HFFc6 (cell line): ENCODE results near the gene PLA2G4F. TPM values are rescaled to one million over a fixed set of nuclear protein-coding genes. Genes with fewer than 3 reads are reported as not detected.

Source experiments
- DNase-seq: peaks from one replicate; pipeline ENCODE4 v3.0.0-alpha.2; 2018
- H3K27ac Mint-ChIP-seq: 2 replicates; pipeline ENCODE4 v1.8.0; 2020; ENCODE audit warnings: mild to moderate bottlenecking, mixed read lengths
- H3K27me3 Mint-ChIP-seq: 2 replicates; pipeline ENCODE4 v1.8.0; 2021; ENCODE audit warnings: mild to moderate bottlenecking, moderate library complexity, mixed read lengths; ENCODE audit not compliant: insufficient read depth
- H3K36me3 Mint-ChIP-seq: 2 replicates; pipeline ENCODE4 v1.8.0; 2021; ENCODE audit warnings: low read depth, mixed read lengths
- H3K4me1 Mint-ChIP-seq: 2 replicates; pipeline ENCODE4 v1.8.0; 2020; ENCODE audit warnings: low read depth, mixed read lengths
- H3K4me3 Mint-ChIP-seq: 2 replicates; pipeline ENCODE4 v1.8.0; 2020; ENCODE audit warnings: mild to moderate bottlenecking, moderate library complexity, mixed read lengths
- H3K9me3 Mint-ChIP-seq: 2 replicates; pipeline ENCODE4 v1.8.0; 2020; ENCODE audit warnings: mild to moderate bottlenecking, mixed read lengths
- total RNA-seq, 6 experiments: library from RNA; stranded (reverse); fragmentation: NEBNext Ultra II Directional; extraction: Animal tissue kit (Norgen Biotek cat#: 25700); gene quantifications; 2 replicates in 1 of 6; 3 replicates in 5 of 6; pipeline ENCODE4 v1.2.3, GENCODE V29; 2021
- TF ChIP-seq, protein P1 (sequence below): fragments of 200-600 bp; sonication (generic); IDR thresholded peaks from 2 replicates; pipeline ENCODE4 v1.5.0; 2021; ENCODE audit warnings: antibody characterized with exemption, mild to moderate bottlenecking

The PLA2G4F gene
- total RNA-seq, 6 experiments from 2014 or later, result not detected

DNA sequence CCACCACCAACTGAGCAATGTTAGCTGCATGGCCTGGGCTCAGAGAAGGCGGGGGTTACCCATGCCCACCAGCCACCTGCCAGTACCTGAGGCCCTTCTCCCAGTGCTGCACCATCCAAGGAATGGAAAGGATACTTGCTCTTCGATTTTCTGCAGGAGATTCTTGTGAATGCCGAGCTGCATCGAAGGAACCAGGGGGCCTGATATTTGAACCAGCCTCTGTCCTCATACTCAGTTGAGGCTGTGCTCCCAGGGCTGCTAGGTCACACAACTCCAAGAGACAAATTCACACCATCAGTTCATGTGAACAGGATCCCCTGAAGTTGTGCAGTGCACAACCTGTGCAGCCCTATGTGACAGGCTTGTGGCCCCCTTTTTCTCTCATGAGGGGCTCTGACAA, 18.0 kb downstream of the PLA2G4F start:
- Mint-ChIP-seq H3K27me3 (peaks cover 39% of the 10 kb centered on the region), H3K27ac (no peak overlapping the region), H3K4me3 (no peak overlapping the region), H3K4me1 (no peaks in the 10 kb centered on the region; the same call in 1 of the 2 replicates), H3K36me3 (no peaks in the 10 kb centered on the region), H3K9me3 (no peaks in the 10 kb centered on the region)
- DNase-seq, result no peak
- TF ChIP-seq, protein P1, sequence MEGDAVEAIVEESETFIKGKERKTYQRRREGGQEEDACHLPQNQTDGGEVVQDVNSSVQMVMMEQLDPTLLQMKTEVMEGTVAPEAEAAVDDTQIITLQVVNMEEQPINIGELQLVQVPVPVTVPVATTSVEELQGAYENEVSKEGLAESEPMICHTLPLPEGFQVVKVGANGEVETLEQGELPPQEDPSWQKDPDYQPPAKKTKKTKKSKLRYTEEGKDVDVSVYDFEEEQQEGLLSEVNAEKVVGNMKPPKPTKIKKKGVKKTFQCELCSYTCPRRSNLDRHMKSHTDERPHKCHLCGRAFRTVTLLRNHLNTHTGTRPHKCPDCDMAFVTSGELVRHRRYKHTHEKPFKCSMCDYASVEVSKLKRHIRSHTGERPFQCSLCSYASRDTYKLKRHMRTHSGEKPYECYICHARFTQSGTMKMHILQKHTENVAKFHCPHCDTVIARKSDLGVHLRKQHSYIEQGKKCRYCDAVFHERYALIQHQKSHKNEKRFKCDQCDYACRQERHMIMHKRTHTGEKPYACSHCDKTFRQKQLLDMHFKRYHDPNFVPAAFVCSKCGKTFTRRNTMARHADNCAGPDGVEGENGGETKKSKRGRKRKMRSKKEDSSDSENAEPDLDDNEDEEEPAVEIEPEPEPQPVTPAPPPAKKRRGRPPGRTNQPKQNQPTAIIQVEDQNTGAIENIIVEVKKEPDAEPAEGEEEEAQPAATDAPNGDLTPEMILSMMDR, result no peak

GRCh38 chr15:42137461-42138261, 18.8 kb downstream of the PLA2G4F start:
- DNase-seq, result peak; percentile 40
- no peaks in the 10 kb centered on the region; the same call in 1 of the 2 replicates for H3K4me1 Mint-ChIP-seq
- no peaks in the 10 kb centered on the region for H3K36me3 Mint-ChIP-seq
- peaks cover 37% of the 10 kb centered on the region for H3K27me3 Mint-ChIP-seq
- no peaks in the 10 kb centered on the region for H3K9me3 Mint-ChIP-seq
- TF ChIP-seq, protein P1, result peak; percentile 82
- H3K4me3 Mint-ChIP-seq, result no peak overlapping the region
- no peak overlapping the region for H3K27ac Mint-ChIP-seq

GRCh38 chr15:42136513-42136912, 19.9 kb downstream of the PLA2G4F start:
- TF ChIP-seq, protein P1, result no peak
- Mint-ChIP-seq H3K4me1 (no peaks in the 10 kb centered on the region; the same call in 1 of the 2 replicates), H3K36me3 (no peaks in the 10 kb centered on the region), H3K9me3 (no peaks in the 10 kb centered on the region), H3K4me3 (no peak overlapping the region), H3K27ac (no peak overlapping the region), H3K27me3 (peaks cover 37% of the 10 kb centered on the region)
- no peak for DNase-seq

GRCh38 chr15:42135351-42135750, 21.1 kb downstream of the PLA2G4F start:
- Mint-ChIP-seq H3K27ac (no peak overlapping the region), H3K36me3 (no peaks in the 10 kb centered on the region), H3K4me3 (no peak overlapping the region), H3K9me3 (no peaks in the 10 kb centered on the region), H3K4me1 (no peaks in the 10 kb centered on the region; the same call in 1 of the 2 replicates), H3K27me3 (peaks cover 38% of the 10 kb centered on the region)
- TF ChIP-seq, protein P1, result no peak
- no peak for DNase-seq

DNA sequence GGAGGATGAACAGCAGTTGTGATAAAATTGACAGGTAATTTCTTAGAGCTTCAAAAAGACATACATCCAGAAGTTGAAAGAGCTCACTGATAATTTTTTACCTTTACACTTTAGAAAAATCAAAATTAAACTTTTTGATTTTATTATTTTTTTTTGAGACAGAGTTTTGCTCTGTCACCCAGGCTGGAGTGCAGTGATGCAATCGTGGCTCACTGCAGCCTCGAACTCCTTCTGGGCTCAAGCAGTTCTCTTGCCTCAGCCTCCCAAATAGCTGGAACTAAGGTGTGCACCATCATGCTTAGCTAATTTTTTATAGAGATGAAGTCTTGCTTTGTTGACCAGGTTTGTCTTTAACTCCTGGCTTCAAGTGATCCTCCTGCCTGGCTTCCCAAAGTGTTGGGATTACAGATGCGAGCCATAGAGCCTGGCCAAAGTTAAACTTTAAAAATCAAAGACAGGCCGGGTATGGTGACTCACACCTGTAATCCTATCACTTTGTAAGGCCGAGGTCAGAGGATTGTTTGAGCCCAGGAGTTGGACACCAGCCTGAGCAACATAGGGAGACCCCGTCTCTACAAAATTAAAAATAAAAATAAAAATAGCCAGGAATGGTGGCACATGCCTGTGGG, 21.7 kb downstream of the PLA2G4F start:
- DNase-seq, result no peak
- Mint-ChIP-seq H3K27me3 (peaks cover 38% of the 10 kb centered on the region), H3K4me1 (peaks cover 3% of the 10 kb centered on the region), H3K27ac (no peak overlapping the region), H3K36me3 (no peaks in the 10 kb centered on the region), H3K9me3 (no peaks in the 10 kb centered on the region), H3K4me3 (no peak overlapping the region)
- TF ChIP-seq, protein P1, result no peak
